Stromal cell of bone marrow (primary cell): Measurements from ENCODE around the gene GRIN3A.
A peak's percentile ranks its signal among the peaks of the same experiment; 100 is the strongest.

ENCODE experiments used
- DNase-seq: peaks from one replicate; pipeline ENCODE4 v3.0.0-alpha.2; 2012; ENCODE audit warnings: low read depth

GRIN3A gene

DNA sequence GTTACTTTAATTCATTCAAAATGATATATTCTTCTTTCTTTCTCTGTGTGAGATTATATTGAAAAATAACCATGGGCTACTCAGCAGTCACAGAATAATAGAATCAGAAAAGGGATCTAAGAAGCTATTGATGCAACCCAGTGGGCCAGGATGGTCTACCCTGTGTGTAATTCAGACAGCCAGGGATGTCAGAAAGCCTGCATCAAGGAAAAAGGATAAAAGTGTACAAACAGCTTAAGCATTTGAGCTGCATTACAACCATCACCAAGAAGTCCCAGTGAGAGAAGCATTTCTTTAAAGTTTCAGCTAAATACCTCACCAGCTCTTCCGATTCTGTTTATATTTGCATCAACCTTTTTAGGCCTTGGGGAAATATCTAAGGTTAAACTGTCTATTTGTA, 105.8 kb downstream of the GRIN3A start:
- no peak for DNase-seq

GRCh38 chr9:101631892-101632291, 106.6 kb downstream of the GRIN3A start:
- no peak for DNase-seq

GRCh38 chr9:101629636-101630035, 108.8 kb downstream of the GRIN3A start:
- no peak for DNase-seq

- DNase-seq, result peak; percentile 38
Observed at GRCh38 chr9:101628173-101628572, 110.3 kb downstream of the GRIN3A start.

GRCh38 chr9:101626295-101626694, 112.2 kb downstream of the GRIN3A start:
- no peak for DNase-seq

- DNase-seq, result peak; percentile 94
Observed at GRCh38 chr9:101625876-101626275, 112.6 kb downstream of the GRIN3A start.

DNA sequence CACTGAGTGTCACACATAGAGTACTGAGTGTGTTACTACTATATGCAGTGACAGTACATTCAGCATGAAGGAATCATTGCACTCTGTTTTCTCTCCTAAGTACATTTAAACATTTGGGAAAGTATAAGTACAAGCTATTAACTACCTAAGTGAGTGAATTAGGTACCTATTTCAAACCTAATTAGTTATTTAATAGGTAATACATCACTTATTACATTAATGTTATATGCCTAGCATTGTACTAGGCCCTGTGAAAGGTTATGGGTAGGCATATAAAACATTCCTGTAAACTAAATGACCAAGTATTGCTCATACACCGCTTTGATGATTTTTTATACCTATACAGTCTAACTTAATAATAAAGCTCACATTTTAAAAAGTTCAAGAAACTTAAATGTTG, 118.0 kb downstream of the GRIN3A start:
- no peak for DNase-seq

DNA sequence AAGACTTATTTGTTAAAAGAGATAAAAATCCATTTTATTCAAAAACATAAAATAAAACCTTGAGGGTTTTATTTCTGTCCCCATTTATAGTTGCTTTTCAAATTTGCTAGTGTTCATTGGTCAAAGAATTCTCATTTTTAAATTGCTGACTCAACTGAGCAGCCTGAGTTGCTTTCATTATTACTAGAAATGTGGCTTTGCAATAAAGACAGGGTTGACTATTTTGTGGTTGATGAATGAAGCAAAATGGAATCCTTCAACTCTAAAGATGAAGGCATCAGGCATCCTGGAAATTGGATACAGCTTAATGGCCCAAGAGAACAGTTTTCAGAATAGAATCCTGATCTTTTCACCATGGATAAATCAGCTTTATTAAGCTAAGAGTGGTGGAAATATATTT, 119.7 kb downstream of the GRIN3A start:
- DNase-seq, result no peak

DNA sequence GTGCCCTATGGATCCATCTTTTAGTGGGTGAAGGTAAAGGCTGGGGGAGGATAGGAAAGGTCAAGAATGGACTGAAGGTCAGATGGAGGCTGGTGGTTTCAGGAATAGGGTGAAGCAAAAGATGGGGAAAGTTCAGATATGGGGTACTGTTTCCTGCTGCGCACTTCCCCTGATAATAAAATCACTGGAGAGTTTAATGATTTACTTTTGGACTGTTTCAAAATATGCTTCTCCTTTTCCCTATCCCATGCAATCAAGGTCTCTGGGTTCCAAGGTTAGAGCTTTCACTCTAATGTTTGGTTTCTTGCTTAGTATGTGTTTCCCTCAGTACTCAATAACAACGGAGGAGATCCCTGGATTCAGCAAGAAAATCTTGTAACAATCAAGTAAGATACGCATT, 132.9 kb downstream of the GRIN3A start:
- DNase-seq, result no peak

GRCh38 chr9:101604296-101604695, 134.2 kb downstream of the GRIN3A start:
- DNase-seq, result no peak

DNA sequence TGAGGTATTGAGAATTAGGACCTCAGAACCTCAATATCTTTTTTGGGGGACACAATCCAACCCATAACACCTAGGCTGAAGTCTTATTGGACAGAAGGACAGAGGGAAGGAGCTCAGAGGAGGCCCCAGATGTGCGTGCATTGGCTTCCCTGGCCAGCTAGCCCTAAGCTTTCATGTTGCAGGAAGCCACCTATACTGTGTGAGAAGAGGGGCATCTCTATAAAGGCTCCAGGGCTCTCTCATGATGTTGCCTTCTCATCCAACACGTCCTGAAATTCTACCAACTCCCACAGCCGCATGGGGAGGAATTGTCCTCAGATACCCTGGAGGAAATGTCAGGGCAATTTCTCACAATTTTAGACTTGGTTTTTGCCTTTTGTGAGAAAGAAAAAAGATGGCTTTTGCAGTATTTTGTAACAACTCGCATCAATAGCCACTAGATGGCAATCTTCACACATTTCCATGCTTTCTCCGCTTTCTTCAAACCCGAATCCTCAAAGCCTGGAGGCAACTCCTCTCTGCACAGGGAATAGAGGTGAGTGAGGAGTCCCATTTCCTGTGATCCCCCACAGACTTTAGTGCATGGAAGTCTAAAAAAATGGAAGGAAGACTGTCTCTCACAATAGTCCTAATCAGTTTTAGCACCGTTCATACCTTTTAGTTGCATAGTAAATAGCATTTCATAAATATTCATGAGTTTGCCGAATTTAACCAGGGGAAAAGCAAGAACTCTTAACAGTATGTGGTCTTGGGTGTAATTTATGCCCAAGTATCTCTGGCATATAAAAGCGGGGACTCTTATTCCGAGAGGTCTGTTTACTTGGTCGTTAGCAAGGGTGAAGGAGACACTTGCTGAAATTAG, 136.3 kb downstream of the GRIN3A start:
- DNase-seq, result peak; percentile 40

DNA sequence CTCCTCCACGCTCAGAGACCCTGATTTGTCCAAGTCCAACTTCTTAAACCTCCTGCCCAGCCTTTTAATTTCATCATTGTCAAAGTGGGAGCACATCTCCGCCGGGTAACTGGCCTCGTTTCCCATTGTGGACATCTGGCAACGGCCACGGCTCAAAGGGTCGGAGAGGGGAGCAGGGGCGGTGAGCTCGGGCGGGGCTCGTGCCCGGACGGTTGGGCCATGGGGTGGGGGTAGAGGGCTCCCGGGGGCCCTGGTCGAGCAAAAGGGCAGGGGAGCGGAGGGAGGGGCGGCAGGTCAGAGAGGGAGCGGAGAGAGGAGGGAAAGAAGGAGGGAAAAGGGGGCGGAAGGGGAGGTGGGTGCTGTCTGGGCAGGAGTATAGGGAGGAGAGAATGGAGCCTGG, 143.7 kb downstream of the GRIN3A start, which contains the start of gene PPP3R2:
TSS of gene PPP3R2 (minus strand) at position 174 of the 400 bp plus-strand sequence. CDS start at position 126, 48 bp downstream.
- no peak for DNase-seq

DNA sequence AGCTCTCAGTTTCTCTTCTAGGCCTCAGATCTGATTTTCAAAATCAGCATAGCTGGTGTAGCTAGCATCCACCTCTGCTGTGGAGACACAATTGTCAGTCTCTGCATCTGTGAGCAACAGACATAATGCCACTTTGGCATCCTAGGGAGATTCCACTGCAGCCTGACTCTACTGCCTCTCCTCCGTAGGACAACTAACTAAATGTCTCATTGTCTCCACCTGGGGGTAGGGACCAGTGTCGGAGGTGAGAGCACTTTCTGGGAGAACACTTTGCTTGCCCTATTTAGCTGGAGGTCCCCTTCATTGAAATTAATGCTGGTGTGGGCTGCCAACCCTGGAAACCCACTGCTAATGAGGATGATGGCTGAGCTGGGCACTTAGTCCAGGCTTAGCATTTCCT, 145.1 kb downstream of the GRIN3A start:
- no peak for DNase-seq

- no peak for DNase-seq
Observed at GRCh38 chr9:101592788-101593187, 145.7 kb downstream of the GRIN3A start.

- no peak for DNase-seq
Observed at GRCh38 chr9:101591787-101592446, 146.5 kb downstream of the GRIN3A start.

DNA sequence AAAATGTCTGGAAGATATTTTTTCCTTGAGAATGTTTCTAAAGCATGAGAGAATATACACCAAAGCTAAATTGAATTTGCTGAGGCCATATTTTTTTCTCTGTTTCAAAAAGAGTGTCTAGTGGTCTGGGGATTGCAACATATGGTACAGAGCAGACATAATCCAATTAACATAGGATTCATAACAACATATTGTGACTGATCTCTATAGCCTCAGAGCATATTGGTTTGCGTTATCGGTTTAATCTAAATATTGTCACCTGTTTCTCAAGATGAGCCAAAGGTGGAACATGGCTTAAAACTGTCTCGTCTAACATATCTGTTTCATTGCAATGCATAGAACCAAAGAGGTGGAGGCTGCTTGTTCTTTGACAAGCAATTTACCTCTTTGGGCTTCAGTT, 147.5 kb downstream of the GRIN3A start:
- DNase-seq, result no peak

DNA sequence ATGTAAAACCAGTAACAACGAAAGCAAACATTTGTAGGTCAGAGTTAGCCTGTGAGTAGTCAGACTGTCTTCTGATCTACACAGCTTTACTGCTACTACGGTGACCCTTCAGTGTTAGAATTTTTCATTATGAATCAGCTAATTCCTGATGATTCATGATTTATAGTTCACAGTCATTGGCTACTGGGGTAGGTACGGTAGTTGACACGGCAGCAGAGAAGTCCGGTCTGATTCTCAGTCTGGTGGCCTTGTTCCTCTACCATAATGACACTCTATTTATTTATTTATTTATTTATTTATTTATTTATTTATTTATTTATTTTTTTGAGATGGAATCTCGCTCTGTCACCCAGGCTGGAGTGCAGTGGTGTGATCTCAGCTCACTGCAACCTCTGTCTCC, 148.4 kb downstream of the GRIN3A start:
- peak; percentile 25 for DNase-seq

- no peak for DNase-seq
Observed at GRCh38 chr9:101587332-101588043, 151.0 kb downstream of the GRIN3A start.

GRCh38 chr9:101586651-101587050, 151.8 kb downstream of the GRIN3A start:
- DNase-seq, result no peak

DNA sequence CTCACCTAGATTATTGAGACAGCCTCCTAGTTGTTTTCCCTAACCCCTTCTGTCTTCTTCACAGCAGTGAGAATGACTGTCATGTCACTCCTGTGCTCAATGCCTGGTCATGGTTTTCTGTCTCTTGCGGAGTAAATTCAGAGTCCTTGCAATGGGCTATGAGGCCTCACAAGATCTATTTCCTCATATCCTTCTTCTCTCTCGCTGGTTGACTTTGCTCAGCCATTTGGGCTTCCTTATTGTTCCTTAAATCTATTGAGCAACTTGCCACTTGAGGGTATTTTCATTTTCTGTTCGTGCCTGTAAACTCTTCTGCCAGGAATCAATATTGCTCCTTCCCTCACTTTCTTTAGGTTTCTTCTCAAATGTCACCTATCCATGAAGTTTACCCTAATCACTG, 152.7 kb downstream of the GRIN3A start:
- DNase-seq, result no peak

DNA sequence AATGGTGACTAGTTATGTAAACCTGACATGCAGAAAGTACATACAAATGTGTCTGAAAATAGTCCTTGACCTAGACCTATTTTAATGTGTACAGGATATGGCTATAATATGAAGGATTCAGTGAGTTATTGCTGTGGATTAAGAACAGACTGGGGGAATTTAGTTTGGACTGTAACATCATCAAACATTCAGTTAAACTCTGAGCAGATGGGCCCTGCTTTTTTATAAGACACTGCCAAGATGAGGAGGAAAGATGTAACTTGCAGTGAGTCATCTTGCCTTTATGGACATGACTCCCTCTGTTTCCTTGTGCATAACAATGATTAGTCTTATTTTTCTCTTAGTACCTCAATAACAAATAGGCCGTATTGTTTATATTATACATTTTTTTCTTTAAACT, 155.9 kb downstream of the GRIN3A start:
- DNase-seq, result peak; percentile 56

DNA sequence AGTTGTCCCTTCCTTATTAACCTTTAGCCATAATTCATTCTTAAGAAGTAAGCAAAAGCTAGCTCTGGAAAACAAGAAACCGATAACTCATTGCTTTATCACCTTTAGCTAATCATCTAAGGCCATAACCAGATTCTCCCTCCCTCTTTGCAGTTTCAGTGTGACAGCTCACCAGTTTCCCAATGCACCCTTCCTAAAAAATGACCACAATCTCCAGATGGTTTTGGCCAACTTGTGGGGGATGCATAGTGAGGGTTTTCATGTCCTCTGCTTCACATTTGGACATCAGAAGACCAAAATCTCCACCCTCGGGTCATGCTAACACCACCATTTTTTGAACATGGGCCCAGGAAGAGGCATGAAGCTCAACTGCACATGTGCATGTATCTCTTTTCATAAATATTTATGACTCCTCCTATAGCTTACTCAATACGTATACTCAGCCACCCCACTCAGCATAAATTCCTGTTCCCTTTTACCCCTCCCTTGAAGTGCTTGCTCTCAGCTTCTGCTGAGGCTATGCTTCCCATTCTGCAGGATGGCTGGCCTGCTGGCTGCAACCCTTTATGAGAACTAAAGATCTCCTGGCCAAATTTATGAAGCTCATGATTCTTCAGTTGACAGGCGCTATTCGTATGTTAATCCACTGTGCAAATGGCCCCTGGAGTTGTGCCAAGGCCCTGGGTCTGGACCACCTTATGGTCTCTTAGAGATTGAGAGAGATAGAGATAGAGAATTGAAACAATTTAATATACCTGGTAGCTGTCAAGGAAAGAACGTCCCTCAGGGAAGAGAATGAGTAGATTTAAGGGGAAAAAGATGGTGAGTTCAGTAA, 158.5 kb downstream of the GRIN3A start:
- no peak for DNase-seq
